Measurements from ENCODE around the gene KDM2B. TPM values are rescaled to one million over a fixed set of nuclear protein-coding genes. Genes with fewer than 3 reads are reported as not detected.
A peak's percentile ranks its signal among the peaks of the same experiment; 100 is the strongest.

The KDM2B gene
- total and polyA plus RNA-seq, 7 donors: 4.8 to 31.7 (median 16.8) TPM

DNA sequence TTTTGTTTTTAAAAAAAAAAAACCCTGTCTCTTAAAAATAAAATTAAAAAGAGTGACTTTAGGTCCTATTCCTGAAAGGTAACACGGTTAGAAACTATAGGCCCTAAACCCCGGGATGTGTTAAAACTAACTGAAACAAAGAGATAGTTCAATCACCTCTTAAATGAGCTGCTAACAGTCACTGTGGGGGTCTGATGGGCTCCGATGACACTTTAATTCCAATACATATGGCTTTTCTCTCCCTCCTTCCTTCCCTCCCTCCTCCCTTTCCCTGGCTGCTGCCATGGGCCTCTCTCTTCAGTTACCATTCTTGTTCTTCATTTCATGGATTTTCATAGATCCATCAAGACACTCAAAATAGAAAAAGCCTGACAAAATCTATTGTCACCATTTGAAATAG, 104.3 kb downstream of the KDM2B start:
- no peak overlapping the region for H3K27ac ChIP-seq
- no peak overlapping the region for H3K4me3 ChIP-seq
- H3K4me1 ChIP-seq: no peaks in the 10 kb centered on the region
- H3K27me3 ChIP-seq: no peaks in the 10 kb centered on the region
- H3K36me3 ChIP-seq: no peaks in the 10 kb centered on the region
- TF ChIP-seq POLR2A (IDR thresholded peaks at IDR 0.05) (no peak), CTCF (IDR thresholded peaks at IDR 0.05) (no peak), EP300 (IDR thresholded peaks at IDR 0.05) (no peak), POLR2AphosphoS5 (IDR thresholded peaks at IDR 0.05) (no peak)
- H3K9me3 ChIP-seq: no peaks in the 10 kb centered on the region
- intact Hi-C loops (cut with DNase I): no loop called here
- DNase-seq: no peak
- WGBS, 2 donors: 88 to 95% methylated on average over 3 of the region's 3 CpGs

DNA sequence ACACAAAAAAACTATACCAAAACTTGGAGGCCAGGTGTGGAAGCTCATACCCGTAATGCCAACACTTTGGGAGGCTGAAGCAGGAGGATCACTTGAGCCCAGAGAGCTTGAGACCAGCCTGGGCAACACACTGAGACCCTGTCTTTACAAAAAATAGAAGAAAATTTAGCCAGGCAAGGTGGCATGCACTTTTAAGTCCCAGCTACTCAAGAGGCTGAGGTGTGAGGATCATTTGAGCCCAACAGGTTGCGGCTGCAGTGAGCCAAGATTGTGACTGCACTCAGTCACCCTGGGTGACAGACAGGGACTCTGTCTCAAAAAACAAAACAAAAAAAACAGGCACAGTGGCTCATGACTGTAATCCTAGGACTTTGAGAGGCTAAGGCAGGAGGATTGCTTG, 105.5 kb downstream of the KDM2B start:
- DNase-seq: no peak
- TF ChIP-seq POLR2AphosphoS5 (IDR thresholded peaks at IDR 0.05): no peak
- no peak for TF ChIP-seq EP300 (IDR thresholded peaks at IDR 0.05)
- TF ChIP-seq CTCF (IDR thresholded peaks at IDR 0.05): no peak
- TF ChIP-seq POLR2A (IDR thresholded peaks at IDR 0.05): no peak
- no peaks in the 10 kb centered on the region for H3K9me3 ChIP-seq
- no peak overlapping the region for H3K27ac ChIP-seq
- no peak overlapping the region for H3K4me3 ChIP-seq
- WGBS, 2 donors: 96 to 98% methylated on average over 2 of the region's 2 CpGs
- H3K4me1 ChIP-seq: no peaks in the 10 kb centered on the region
- H3K36me3 ChIP-seq: no peaks in the 10 kb centered on the region
- no peaks in the 10 kb centered on the region for H3K27me3 ChIP-seq
- intact Hi-C loops (cut with DNase I): no loop called here

- no peak for DNase-seq
- Histone ChIP-seq H3K4me1 (peaks cover 0 to 7% (median 7%) of the 10 kb centered on the region in 4 donors), H3K27me3 (no peaks in the 10 kb centered on the region), H3K4me3 (no peak overlapping the region), H3K27ac (no peak overlapping the region), H3K9me3 (no peaks in the 10 kb centered on the region), H3K36me3 (no peaks in the 10 kb centered on the region)
- intact Hi-C loops (cut with DNase I): no loop called here
- WGBS, 2 donors: 80 to 85% methylated on average over 7 of the region's 7 CpGs
- TF ChIP-seq EP300 (IDR thresholded peaks at IDR 0.05): no peak
- no peak for TF ChIP-seq POLR2A (IDR thresholded peaks at IDR 0.05)
- no peak for TF ChIP-seq CTCF (IDR thresholded peaks at IDR 0.05)
- no peak for TF ChIP-seq POLR2AphosphoS5 (IDR thresholded peaks at IDR 0.05)
Observed at GRCh38 chr12:121472150-121472905, 108.5 kb downstream of the KDM2B start.

GRCh38 chr12:121470751-121471150, 110.1 kb downstream of the KDM2B start:
- no peak overlapping the region for H3K4me3 ChIP-seq
- no peak for DNase-seq
- intact Hi-C loops (cut with DNase I): no loop called here
- peaks cover 0 to 14% (median 13%) of the 10 kb centered on the region in 4 donors for H3K4me1 ChIP-seq
- no peaks in the 10 kb centered on the region for H3K27me3 ChIP-seq
- no peaks in the 10 kb centered on the region for H3K9me3 ChIP-seq
- WGBS, 2 donors: 85 to 92% methylated on average over 2 of the region's 2 CpGs
- no peaks in the 10 kb centered on the region for H3K36me3 ChIP-seq
- H3K27ac ChIP-seq: no peak overlapping the region
- TF ChIP-seq EP300 (IDR thresholded peaks at IDR 0.05) (no peak), POLR2AphosphoS5 (IDR thresholded peaks at IDR 0.05) (no peak), CTCF (IDR thresholded peaks at IDR 0.05) (no peak), POLR2A (IDR thresholded peaks at IDR 0.05) (no peak)

DNA sequence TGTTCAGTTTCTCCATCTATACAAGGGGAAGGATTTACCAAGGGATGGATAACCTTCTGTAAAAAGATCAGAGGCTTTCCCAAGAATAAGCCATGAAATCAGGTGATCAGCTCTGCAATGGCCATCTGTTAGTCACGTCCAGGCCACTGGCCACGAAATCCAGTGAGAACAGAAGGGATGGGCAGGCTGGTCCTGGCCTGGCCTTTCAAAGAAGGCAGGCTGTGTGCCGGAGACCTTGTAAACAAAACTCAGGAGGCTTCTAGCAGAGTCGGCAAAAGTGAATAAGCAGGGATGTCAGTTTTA, 112.4 kb downstream of the KDM2B start:
- TF ChIP-seq POLR2A (IDR thresholded peaks at IDR 0.05): no peak
- TF ChIP-seq EP300 (IDR thresholded peaks at IDR 0.05): no peak
- no peak for DNase-seq
- WGBS, 2 donors: 75 to 78% methylated on average over 4 of the region's 4 CpGs
- Histone ChIP-seq H3K4me1 (peaks cover 0 to 21% (median 20%) of the 10 kb centered on the region in 4 donors), H3K36me3 (peaks cover 0 to 4% (median 0%) of the 10 kb centered on the region in 4 donors), H3K9me3 (no peaks in the 10 kb centered on the region), H3K27me3 (no peaks in the 10 kb centered on the region), H3K4me3 (no peak overlapping the region), H3K27ac (peak overlapping the region in 2 of 4 donors; percentile 34 to 91)
- intact Hi-C loops (cut with DNase I): no loop called here
